Measurements from ENCODE around the gene SERF2.
"Not testable (repeated sequence)": the region's sequence is repeated elsewhere in the genome, so short reads cannot be mapped to it uniquely, and the experiment has no call there.

SERF2 gene

DNA sequence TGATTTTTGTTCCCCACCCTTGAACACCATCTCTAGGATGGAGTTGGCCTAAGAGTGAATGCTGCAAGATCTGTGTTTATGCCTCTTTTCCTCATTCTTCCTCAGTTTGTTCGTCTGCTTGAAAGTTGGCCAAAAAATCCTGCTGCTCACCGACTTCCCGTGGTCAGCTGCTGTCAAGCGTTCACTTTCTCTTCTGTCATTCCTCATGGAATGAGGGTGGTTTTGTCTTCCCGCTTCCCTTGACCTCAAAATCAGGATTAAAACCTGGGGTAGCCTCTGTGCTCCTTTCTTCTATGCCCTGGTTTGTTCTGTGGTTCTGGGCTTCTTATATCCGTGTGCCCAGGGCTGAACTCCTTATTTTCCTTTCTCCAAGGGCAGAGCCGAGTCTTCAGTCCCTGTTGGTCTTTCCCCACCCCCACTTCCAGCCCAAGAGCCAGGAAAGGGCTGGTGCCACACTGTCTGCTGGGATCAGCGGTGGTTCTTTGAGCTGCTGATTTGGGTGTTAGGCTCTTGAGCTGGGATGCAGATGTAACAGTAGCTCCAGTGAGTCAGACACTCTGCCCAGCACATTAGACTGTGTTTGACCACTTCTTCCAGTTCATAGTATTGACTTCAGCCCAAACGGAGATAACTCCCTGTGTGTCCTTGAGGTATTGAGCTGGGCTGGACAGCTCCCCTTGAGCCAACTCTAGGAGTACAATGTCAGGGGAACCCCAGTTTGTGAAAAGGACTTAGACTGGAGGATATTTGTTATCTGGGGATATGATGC, 2.3 kb downstream of the SERF2 start:
- no peak for DNase-seq

DNA sequence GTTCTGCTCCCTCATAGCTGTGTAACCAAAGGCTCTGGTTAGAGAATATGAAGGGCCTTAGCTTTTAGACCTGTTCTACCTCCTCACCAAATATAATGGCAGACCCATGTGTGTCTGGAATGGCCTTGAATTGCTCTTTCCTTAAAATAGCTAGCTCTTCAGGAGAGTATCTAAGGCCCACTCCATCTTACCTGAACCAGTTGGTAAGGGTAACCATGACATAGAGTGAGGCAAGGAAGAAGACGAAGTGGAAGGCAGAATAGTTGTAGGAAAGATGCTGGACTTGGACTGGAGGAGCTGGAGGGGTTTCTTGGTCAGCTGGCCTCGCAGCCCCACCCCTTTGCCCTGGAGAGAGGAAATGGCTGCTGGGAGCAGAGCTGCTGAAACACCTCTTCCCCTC, 3.1 kb downstream of the SERF2 start:
- no peak for DNase-seq

DNA sequence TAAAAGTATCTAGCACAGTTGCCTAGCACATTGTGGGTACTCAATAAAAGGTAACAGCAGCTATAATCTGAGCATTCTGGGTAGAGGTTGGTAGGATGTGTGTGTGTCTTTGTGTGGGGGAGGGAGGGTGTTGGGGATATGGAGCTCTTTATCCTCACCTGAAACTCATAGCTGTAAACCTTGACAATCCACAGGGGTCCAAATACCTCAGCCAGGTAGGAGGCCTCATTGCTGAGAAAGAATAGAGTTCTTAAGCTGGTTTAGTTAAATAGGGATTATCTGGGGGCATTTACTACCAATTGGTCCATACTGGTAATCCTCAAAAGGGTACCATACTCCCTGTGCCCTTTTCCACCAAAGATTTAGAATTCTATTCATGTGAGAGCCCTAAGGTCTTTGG, 3.9 kb downstream of the SERF2 start:
- DNase-seq: no peak

DNA sequence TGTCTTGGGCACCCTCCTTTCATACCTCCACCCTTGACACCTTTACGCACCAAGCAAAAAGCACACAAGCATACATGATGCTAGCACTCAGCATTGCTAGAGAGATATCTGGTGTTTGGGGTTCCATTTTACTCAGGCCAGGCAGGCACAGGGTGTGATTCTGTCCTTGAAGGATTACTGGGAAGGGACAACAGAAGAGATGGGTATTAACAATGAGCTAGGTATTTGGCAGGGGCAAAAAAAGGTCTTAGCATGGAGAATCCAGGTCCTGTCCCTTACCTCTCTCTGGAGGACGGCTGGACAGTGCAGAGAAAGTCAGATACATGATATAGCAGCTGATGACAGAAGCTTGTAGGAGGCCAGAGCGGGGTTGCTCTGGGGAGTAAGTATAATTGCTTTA, 4.4 kb downstream of the SERF2 start:
- DNase-seq: no peak

DNA sequence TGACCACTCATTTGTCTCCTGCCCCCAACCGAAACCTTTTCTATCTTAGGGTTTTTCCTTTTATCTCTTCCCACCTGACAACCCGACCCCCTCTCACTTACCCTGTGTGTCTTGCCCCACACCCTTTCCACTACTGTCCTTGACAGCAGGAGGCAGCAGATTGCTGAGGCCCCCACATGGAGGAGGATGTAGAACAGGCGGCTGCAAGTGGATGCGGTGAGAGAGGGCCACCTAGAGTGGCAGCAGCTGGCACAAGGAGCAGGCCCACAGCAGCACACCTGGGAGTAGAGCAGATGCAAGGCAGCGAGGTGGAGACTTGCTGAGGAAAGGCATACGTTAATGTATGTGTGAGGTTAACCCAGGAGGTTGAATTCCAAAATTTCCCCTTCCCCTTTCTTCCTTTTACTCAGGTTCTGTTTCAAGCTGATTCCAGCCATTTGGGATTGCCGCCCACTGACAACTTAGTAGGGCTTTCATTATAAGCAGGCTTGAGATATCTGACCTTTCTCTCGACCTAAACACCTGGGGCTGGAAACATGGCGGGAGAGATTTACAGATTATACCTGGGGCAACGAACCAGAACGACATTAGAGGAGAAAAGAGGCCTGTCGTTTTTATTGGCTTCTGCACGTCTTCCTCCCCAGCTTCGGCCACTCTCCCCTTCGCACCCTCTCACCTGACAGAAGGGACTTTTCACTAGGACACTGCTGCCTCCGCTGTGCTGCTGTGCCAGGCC, 7.3 kb downstream of the SERF2 start:
- peak; percentile 48 for DNase-seq

DNA sequence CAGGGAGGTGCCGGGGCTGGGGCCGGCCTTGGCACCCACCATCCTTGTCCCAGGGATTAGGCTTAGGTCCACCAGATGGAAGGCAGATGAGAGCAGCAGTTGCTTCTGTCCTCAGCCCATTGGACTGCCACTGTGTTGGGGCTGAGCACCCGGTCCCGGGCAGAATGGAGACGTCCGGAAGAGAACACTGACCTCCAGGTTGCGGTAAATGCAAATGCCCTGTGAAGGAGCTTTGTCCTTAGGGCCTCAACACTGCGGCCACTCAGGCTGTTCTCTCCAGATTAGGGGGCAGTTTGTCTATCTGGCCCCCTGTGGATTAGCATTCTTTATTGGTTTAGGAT, 7.8 kb downstream of the SERF2 start, which contains the start of gene SERINC4:
SERINC4 (minus strand) TSS at position 276 of the 341 bp plus-strand sequence; CDS start at position 42, 234 bp downstream.
- DNase-seq: no peak

DNA sequence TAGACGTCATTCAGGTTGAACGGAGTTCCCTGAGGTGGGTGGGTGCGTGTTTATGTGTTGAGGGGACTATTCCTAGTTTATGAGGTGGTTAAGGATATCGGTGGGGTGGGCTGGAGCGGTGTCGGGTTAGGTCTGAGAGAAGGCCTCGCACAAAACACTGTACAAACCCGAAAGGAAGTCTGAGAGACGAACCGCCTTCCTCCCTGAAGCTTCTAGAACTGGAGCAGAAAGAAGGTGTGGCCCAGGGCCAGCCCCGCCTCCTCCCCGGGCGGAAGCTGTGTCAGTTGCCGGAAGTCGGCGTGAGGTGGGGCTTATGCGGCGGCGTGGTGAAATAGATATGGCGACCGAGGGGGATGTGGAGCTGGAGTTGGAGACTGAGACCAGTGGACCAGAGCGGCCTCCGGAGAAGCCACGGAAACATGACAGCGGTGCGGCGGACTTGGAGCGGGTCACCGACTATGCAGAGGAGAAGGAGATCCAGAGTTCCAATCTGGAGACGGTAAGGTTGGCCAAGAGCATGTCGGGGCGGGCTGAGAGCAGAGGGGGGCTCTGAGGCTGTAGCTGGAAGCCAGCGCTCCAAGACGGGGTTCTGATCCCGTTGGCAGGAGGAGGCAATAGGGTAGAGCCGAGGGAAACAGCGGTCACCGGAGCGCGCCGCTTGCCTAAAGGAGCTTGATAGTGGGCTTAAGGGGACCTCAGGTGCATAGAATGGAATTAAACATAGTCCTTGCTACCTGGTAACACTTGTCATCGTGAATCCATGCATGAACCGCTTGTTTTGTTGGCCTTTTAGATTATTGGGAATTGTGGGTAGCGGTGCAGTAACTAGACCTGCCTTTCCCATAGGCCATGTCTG, 8.4 kb downstream of the SERF2 start, which contains the start of gene HYPK:
HYPK (plus strand) TSS at position 314 of the 856 bp plus-strand sequence; CDS start at position 338, 24 bp downstream.
- DNase-seq: peak; percentile 53

DNA sequence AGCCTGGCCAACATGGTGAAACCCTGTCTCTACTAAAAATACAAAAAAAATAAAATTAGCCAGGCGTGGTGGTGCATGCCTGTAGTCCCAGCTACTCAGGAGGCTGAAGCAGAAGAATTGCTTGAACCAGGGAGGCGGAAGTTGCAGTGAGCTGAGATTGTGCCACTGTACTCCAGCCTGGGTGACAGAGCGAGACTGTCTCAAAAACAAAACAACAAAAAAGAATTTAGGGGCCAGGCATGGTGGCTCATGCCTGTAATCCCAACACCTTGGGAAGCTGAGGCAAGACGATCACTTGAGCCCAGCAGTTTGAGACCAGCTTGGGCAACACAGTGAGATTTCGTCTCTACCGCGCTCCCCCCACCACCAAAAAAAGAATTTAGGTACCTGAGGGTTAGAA, 10.6 kb downstream of the SERF2 start:
- not testable (repeated sequence) for DNase-seq

DNA sequence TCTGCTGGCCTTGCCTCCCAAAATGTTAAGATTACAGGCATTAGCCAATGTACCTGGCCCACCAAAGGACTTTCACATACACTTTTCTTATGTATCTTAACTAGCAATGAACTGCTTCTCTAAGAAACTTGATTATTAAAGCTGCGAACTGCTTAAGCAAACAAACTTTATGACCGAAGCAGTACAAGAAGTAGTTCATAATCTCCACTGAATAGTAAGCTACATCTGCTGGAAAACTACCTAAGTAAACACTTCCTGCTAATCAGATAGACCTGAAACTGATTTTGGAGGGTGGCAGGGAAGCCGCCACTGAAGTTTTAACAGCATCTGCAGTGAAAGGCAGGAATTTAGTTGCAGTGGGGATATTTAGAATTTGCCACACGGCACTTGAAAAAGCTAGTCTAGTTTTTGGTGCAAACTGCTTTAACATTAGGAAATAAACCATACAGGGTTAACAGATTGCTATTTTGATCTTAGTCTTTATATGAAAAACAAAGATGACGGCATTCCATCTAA, 16.4 kb downstream of the SERF2 start:
- no peak for DNase-seq

DNA sequence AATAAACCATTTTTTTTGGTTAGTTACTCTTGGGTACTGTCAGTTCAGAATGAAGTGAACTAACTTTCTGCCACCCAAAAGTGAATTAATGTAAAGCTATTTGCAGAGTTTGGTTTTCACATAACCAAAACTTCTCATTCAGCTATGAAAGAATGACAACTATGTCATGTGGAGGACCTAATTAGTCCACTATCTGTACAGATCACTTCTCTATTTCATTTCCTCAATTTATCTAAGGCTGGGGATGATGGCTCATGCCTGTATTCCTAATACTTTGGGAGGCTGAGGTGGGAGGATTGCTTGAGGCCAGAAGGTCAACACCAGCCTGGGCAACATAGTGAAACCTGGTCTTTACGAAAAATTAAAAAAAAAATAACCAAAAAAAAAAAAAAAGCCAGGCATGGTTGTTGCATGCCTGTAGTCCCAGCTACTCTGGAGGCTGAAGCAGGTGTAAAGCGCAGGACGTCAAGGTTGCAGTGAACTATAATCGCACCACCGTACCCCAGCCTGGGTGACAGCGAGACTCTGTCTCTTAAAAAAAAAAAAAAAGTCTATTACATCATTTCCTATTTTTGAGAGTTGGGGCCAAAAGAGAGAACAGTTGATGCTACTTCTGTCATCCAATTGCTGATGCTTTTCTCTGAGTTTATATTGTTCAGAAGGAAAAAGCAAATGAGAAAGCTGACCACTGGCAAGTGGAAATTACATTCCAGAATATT, 17.0 kb downstream of the SERF2 start:
- no peak for DNase-seq

DNA sequence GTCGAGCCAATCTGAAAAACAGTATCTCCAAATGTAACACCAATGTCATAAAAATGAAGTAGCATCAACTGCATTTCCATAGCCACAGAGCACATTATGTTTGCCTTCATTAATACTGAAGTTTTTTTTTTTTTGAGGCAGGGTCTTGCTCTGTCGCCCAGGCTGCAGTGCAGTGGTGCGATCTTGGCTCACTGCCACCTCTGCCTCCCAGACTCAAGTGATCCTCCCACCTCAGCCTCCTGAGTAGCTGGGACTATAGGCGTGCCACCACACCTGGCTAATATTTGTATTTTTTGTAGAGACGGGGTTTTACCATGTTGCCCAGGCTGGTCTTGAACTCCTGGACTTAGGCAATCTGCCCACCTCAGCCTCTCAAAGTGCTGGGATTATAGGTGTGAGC, 22.9 kb downstream of the SERF2 start:
- DNase-seq: not testable (repeated sequence)

DNA sequence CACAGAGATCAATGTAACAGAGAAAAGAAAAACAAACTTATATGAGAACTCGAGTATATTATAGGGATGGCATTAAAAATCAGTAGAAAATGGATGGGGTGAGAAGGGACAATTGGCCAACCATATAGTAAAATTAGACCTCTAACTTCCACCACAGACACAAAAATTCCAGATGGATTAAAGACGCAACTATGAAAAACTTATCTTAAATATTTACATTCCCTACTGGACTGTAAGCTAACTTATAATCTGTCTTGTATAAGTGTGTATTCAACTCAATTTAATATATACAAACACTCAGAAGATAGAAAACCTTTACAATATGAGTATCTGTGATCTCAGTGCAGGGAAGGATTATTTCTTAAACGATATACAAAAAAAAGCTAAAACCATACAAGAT, 29.4 kb downstream of the SERF2 start:
- no peak for DNase-seq

DNA sequence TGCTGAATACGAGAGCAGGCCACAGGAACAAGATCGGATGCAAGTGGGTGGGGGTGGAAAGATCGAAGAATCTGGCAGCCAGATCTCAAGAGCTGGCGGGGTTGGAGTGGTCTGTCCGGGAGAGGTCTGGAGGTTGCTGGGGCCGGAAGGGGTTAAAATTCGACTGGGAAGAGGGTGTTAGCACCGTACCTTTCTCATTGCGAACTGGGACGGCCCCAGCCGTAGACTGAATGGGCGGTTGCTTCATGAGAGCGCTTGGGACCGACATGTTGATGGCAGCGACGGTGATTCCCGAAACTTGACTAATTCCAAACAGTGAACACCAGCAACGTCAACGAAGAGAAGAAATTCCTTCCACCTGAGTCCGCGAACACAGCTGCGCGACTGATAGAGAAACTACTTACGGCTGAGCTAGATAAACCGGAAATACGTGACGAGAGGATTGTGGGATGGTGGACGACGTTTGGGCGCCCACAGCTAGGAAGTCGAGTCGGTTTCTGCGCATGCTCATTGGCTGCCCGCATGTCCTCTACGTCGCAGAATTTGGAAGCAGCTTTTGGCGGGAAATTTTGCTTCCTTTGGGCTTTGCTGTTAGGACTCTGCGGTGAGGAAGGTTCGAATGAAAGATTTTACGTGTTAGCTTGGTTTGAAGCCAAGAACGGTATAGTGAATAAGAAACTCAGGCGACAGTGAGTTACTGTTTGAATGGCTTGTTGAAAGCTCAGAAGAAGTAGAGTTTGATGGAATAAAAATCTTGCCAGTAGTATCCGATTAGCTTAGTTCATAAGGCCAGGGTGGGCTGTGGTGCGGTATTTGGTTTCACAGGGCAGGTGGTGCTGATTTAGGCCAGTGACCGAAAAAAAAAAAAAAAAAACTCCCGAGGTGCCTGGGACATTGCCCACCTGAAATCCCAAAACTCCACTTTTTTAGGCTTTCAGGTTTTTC, 32.5 kb downstream of the SERF2 start, which contains the start of gene MFAP1:
MFAP1 (minus strand) TSS at position 389 of the 945 bp plus-strand sequence; CDS start at position 268, 121 bp downstream.
- DNase-seq: peak; percentile 87

DNA sequence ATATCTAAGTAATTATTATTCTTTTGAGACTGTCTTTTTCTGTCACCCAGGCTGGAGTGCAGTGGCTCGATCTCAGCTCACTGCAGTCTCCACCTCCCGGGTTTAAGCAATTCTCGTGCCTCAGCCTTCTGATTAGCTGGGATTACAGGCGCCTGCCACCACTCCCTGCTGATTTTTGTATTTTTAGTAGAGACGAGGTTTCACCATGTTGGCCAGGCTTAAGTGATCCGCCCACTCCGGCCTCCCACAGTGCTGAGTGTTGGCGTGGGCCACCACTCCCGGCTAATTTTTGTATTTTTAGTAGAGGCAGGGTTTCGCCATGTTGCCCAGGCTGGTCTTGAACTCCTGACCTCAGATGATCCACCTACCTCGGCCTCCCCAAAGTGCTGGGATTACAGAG, 33.2 kb downstream of the SERF2 start:
- DNase-seq: not testable (repeated sequence)

DNA sequence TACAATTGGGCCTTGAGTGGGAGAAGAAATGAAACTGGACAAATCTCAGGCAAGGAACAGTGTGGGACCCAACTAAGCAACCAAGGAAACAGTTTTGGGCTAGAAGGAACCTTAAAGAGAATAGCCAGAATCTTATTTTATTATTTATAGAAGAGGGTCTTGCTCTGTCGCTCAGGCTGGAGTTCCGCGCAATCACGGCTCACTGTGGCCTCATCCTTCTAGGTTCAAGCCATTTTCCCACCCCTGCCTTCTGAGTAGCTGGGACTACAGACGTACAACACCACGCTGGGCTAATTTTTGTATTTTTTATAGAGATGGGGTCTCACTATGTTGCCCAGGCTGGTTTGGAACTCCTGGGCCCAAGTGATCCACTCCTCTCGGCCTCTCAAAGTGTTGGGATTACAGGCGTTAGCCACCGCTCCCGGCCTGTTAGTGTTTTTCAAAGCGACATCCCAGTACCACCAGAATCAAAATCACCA, 33.9 kb downstream of the SERF2 start:
- no peak for DNase-seq

DNA sequence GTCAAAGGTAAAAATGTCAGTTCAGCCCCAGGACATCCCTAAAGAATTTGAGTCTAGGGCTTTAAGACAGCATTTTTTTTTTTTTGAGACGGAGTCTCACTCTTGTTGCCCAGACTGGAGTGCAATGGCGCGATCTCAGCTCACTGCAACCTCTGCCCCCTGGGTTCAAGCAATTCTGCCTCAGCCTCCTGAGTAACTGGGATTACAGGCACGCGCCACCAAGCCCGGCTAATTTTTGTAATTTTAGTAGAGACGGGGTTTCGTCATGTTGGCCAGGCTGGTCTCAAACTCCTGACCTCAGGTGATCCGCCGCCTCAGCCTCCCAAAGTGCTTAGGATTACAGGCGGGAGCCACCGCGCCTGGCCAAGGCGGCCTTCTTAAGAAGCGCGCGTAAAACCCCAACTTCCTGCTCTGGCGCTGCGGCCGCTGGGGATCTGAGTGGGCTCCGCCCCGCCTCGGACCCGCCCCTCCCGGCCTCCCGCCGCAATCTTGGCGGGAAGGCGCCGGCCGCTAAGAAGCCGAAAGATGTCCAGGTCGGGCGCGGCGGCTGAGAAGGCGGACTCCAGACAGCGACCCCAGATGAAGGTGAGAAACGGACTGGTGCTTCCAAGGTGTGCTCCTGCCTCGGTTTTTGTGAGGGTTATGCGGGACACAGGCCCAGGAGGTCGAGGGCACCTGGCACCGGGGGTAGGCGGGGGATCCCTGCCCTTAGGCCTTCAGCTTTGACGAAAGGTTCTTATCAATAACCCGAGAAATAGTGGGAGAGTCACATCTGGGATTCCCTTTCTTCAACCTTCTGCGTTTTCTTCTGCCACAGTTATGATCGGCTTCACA, 34.6 kb downstream of the SERF2 start, which contains the start of gene WDR76:
WDR76 (plus strand) TSS at position 495 of the 834 bp plus-strand sequence; CDS start at position 526, 31 bp downstream.
- no peak for DNase-seq

DNA sequence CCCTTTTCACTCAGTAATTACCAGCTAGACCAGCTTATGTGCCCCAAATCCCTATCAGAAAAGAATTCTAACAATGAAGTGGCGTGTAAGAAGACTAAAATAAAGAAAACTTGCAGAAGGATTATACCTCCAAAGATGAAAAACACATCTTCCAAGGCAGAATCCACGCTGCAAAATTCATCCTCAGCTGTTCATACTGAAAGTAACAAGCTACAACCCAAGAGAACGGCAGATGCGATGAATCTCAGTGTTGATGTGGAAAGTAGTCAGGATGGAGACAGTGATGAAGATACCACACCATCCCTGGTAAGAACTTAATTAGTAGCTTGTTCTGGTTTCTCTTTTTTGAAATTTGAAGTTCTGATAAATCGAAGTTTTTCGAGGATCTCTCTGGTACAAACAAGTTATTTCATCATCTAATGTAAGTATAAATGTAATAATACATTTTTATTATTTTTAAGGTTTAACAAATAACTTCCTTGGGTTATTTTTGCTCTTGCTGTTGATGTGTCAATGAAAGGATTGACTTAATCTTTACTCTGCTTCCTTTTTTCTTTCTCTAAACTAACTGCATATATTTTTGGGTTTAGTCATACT, 36.0 kb downstream of the SERF2 start:
- DNase-seq: no peak

DNA sequence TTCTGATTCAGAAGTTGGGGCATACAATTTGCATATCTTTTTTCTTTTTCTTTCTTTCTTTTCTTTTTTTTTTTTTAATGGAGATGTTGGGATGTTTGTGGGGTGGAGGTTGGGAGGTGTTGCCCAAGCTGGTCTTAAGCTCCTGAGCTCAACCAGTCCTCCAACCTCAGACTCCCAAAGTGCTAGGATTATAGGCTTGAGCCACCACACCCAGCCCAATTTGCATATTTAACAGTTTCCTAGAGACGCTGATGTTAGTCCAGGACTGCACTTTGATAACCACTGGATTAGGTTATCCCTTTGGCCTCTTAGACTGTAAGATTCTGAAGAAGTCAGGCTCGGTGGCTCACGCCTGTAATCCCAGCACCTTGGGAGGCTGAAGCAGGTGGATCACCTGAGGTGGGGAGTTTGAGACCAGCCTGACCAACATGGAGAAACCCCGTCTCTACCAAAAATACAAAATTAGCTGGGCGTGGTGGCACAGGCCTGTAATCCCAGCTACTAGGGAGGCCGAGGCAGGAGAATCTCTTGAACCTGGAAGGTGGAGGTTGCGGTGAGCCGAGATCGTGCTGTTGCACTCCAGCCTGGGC, 37.9 kb downstream of the SERF2 start:
- not testable (repeated sequence) for DNase-seq

All from NCI-H2081 treated with DMSO at 0.1 percent for 48 hours (cell line).